HG03108 (cell line): ENCODE results near the gene NAA15.
"Not testable (repeated sequence)": the region's sequence is repeated elsewhere in the genome, so short reads cannot be mapped to it uniquely, and the experiment has no call there.

ENCODE experiments used
- ATAC-seq: cut with Tn5 transposase; IDR thresholded peaks from one replicate; pipeline ENCODE4 v1.9.1; 2021; ENCODE audit warnings: moderate library complexity; ENCODE audit not compliant: unreplicated experiment

NAA15 gene

DNA sequence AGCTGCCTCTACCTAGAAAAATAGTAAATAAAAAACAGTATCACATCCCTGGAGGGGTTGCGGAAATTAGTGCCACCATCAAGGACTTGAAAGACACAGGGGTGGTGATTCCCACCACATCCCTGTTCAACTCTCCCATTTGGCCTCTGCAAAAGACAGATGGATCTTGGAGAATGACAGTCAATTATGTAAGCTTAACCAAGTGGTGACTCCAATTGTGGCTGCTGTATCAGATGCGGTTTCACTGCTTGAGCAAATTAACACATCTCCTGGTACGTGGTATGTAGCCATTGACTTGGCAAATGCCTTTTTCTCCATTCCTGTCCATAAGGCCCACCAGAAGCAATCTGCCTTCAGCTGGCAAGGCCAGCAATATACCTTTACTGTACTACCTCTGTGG, 143.6 kb downstream of the NAA15 start:
- not testable (repeated sequence) for ATAC-seq

DNA sequence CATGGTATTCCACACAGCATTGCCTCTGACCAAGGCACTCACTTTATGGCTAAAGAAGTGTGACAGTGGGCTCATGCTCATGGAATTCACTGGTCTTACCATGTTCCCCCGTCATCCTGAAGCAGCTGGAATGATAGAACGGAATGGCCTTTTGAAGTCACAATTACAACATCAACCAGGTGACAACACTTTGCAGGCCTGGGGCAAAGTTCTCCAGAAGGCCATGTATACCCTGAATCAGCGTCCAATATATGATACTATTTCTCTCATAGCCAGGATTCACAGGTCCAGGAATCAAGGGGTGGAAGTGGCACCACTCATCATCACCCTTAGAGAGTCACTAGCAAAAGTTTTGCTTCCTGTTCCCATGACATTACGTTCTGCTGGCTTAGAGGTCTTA, 145.8 kb downstream of the NAA15 start:
- ATAC-seq = not testable (repeated sequence)

DNA sequence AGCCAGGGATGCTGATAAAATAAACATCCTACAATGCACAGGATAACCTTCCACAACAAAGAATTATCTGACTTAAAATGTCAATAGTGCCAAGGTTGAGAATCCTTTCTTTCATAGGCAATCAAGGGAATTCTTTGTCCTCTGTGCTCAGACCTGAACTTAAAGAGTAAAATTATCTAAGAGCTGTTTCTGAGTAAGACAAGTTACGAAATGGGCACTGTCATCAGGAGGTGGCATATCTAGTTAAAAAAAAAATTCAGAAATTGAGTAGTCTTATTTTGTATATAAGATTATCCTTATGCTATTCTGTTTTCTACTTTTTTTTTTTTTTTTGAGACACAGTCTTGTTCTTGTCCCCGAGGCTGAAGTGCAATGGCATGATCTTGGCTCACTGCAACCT, 149.3 kb downstream of the NAA15 start:
- no peak for ATAC-seq

DNA sequence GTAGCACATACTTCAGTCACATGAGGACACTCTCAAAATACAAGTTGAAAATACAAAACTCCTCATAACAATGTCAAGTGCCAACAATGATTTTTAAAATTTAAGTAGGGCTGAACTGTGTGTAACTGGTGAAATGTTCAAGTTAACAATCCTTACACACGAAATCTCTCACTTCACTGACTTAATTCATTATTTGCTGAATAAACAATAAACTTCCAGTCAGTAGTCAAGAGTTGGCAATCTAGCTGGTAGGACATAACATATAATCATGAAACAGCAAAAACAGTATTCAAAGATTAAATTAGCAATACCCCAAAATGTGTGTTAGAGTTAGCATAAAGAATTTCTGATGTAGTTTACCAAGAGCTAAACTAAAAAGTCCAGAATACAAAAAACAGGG, 150.7 kb downstream of the NAA15 start:
- no peak for ATAC-seq

DNA sequence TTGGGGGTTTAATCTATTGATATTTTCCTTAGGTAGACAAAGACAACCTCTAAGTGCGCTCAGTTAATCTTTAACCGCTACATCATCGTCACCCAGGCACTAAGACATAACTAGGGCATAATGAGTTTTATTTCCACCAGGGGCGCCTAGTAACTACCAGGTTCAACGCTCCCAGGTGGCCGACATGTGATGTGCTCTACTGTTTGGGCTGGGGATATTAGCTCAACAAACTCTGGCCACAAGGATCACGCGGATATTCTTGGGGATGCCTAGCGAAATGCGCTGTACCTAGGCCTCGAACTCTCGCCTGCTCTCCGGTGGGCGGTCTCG, 151.7 kb downstream of the NAA15 start:
- peak; percentile 41 for ATAC-seq

DNA sequence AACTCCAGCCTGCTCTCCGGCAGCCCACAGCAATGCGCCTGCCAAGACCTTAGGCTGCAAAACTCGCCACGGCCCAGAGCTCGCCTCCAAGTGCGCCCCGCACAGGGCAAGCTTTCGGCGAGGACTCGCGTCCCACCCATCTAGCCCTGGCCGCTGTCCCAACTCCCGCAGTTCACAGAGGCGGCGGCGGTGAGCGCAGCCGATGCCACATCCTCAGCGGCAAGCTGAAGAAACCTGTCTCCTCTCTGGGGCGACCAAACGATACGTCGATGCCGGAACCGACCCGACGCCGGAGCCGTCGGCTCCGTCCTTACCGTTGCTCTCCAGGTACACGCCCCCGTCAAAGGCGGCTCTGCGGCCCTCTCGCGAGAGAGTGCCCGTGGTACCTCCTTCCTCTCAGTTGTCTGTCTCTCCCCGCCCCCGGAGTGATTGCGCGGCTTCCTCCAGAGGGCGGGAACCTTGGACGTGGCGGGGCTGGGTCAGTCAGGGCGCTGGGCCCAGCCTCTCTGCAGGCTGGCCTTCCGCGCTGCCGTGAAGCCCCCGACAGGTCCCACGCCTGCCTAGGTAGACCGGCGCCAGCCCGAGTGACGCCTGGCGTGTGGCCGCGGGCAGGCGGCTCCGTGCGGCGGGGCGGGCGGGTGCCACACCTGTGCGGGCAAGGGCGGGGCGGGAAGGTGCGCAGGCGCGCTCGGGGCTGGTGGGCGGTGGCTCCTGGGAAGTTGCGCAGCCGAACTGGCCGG, 152.2 kb downstream of the NAA15 start:
- peak; percentile 90 for ATAC-seq

DNA sequence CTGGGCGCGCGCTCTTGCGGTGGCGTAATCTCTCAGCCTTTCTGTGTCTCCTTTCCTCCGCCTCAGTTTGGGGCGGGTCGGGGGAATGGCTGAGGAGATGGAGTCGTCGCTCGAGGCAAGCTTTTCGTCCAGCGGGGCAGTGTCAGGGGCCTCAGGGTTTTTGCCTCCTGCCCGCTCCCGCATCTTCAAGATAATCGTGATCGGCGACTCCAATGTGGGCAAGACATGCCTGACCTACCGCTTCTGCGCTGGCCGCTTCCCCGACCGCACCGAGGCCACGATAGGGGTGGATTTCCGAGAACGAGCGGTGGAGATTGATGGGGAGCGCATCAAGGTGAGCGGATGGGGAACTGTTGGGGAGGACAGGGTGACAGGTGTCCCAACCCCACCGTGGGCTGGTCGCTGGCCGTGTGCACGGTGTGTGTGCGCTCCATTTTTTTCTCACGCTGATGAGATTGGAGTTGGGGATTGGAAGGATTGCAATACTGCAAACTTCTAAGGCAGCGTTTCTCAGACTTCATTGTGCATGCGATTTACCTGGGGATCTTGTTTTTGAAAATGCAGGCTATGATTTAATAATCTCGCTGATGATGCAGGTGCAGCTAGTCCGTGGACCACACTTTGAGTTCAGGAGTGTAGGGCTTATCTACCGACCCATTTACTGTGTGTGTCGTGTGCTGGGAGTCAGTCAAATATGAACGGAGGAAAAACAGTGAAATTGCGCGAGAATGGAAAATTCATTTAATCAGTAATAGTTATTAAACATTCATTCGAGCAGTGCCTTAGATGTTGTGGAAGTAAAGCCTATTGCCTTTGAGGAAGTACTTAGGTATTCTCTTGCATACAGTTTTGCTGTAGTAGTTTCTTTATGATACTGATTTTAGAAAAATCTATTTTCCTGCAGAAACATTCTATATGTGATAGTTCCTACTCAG, 153.1 kb downstream of the NAA15 start, which contains the start of gene RAB33B:
Gene RAB33B, plus strand, starts transcription at position 11 of the 935 bp plus-strand sequence. Its CDS starts 75 bp downstream, at position 86.
- ATAC-seq = peak; percentile 1

DNA sequence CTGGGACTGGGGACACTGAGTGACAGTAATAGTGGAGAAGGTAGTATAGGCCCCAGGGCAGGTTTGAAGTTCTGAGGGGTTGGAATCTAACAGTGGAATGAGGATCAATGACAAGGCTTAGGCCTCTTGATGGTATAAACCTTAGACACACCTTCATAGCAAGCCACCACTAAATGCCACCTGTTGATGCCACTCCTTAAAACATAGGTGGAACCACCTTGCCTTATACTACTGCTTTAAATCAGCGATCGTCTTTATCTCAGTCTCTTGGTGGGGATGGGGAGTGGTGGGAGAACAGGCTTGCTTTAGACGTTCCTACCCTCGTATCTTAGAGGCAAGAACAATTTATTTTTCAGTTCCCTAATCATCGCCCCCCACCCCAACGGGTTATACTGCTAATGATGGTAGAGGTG, 153.8 kb downstream of the NAA15 start:
- no peak for ATAC-seq

DNA sequence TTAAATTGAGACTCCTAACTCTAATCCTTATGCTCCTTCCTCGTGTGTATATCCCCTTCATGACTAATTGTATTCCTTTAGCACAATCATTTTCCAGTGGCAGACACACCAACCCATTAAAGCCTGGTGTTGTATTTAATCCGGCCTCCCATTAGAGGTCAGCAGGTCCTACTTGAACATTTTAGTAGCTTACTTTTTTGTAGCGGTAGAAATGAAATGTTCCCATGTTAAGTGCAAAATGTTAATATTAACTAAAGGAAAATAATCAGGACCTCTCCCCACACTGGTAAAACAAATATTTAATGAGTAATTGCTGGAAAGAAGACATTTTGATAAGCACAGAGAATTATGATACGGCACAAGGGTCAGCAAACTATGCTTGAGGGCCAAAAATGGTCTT, 156.0 kb downstream of the NAA15 start:
- ATAC-seq = no peak

DNA sequence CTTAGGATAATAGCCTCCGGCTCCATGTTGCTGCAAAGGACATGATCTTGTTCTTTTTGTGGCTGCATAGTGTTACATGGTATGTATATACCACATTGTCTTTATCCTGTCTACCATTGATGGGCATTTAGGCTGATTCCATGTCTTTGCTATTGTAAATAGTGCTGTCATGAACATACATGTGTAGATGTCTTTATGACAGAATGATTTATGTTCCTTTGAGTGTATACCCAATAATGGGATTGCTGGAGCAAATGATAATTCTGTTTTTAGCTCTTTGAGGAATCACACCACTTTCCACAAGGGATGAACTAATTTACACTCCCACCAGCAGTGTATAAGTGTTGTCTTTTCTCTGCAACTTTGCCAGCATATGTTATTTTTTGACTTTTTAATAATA, 157.2 kb downstream of the NAA15 start:
- no peak for ATAC-seq

DNA sequence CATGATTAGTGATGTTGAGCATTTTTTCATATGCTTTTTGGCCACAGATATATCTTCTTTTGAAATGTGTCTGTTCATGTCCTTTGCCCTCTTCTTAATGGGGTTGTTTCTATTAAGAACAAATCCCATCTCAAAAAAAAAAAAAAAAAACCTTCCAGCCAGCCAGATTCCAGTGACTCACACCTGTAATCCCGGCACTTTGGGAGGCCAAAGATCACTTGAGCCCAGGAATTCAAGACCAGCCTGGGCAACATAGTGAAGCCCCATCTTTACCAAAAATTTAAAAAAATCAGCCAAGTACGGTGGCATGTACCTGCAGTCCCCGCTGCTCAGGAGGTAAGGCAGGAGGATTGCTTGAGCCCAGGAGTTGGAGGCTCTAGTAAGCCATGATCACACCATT, 157.7 kb downstream of the NAA15 start:
- no peak for ATAC-seq

DNA sequence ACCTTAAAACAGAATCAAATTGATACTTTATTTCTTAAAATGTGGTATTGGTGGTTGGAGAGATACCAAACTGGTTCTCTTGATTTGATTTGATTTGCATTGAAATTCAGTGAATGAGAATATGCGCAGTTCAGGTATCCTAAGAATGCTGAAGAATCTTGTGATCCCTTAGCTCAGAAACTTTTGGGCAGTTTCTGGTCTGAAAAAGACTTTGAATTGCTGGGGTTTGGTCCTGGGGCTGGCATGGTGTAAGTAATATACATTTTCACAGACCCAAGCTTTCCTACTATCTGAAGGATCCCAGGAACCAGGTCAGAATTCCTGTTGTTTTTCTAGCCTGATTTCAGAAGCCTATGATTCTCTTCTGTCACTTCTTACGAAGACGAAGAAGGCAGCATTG, 159.3 kb downstream of the NAA15 start:
- ATAC-seq = no peak

DNA sequence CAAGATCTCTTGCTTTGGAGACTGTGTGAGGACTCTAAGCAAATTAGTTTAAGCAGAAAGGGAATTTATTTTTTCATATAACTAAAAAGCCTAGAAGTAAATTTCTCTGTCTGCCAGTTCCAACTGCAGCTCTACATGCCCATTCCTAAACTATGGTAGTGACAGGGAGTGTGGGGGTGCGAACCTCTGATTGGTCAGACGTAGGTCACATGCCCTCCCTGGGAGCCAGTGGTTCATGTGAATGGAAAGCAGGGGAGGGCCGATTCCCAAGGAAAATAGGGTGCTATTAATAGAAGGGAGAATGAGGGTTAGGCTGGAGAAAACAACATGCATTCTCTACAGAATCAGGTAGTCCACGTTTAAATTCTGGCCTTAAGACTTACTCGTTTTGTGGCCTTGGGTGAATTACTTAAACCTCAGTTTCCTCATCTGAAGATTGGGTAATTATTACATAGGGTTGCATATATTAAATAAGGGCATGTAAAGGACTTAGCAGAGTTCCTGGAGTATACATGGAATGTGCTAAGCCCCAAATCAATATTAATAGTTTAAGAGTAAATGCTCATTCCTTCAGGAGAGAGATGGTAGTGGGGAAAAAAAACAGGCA, 159.8 kb downstream of the NAA15 start:
- ATAC-seq = no peak

DNA sequence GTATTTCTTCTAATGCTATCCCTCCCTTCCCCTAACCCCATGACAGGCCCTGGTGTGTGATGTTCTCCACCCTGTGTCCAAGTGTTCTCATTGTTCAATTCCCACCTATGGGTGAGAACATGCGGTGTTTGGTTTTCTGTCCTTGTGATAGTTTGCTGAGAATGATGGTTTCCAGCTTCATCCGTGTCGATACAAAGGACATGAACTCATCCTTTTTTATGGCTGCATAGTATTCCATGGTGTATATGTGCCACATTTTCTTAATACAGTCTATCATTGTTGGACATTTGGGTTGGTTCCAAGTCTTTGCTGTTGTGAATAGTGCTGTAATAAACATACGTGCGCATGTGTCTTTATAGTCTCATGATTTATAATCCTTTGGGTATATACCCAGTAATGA, 163.2 kb downstream of the NAA15 start:
- ATAC-seq = not testable (repeated sequence)

DNA sequence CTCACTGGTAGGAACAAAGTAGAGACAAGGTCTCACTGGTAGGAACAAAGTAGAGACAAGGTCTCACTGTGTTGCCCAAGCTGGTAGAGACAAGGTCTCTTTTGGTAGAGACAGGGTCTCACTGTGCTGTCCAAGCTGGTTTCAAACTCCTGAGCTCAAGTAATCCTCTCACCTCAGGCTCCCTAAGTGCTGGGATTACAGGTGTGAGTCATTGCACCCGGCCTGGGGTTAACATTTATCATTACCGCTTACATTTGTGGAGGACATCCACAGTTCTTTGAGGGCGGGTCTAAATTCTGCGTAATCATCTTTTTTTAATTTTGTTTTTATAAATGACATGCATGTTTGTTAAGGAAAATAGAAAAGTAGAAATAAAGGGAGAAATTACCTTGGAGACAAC, 164.6 kb downstream of the NAA15 start:
- no peak for ATAC-seq

DNA sequence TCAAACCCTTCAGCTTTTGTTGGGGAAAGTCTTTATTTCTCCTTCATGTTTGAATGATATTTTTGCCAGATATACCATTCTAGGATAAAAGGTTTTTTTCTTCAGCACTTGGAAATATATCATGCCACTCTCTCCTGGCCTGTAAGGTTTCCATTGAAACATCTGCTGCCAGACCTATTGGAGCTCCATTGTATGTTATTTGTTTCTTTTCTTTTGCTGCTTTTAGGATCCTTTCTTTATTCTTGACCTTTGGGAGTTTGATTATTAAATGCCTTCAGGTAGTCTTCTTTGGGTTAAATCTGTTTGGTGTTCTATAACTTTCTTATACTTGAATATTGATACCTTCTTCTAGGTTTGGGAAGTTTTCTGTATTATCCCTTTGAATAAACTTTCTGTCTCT, 167.5 kb downstream of the NAA15 start:
- ATAC-seq = not testable (repeated sequence)

DNA sequence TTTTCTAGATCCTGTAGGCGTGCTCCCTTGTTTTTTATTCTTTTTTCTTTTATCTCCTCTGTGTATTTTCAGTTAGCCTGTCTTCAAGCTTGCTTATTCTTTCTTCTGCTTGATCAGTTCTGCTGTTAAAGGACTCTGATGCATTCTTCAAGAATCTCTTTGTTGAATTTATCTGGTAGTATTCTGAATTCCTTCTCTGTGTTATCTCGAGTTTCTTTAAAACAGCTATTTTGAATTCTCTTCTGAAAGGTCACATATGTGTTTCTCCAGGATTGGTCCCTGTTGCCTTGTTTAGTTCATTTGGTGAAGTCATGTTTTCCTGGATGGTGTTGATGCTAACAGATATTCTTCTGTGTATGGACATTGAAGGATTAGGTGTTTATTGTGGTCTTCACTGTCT, 167.9 kb downstream of the NAA15 start:
- no peak for ATAC-seq
